GM12892 (cell line): ENCODE data around the gene NDRG2.

ENCODE experiments used
- POLR2A ChIP-seq: IDR thresholded peaks from 2 replicates; pipeline ENCODE4 v1.6.1; 2011; ENCODE audit warnings: low read depth, low read length, control low read depth
- POLR2AphosphoS5 ChIP-seq: IDR thresholded peaks from 2 replicates; pipeline ENCODE4 v1.6.1; 2011; ENCODE audit warnings: low read depth, low read length, control low read depth
- TAF1 ChIP-seq: IDR thresholded peaks from 2 replicates; pipeline ENCODE4 v1.6.1; 2011; ENCODE audit warnings: low read depth, mild to moderate bottlenecking, control low read depth, low read length, borderline replicate concordance

DNA sequence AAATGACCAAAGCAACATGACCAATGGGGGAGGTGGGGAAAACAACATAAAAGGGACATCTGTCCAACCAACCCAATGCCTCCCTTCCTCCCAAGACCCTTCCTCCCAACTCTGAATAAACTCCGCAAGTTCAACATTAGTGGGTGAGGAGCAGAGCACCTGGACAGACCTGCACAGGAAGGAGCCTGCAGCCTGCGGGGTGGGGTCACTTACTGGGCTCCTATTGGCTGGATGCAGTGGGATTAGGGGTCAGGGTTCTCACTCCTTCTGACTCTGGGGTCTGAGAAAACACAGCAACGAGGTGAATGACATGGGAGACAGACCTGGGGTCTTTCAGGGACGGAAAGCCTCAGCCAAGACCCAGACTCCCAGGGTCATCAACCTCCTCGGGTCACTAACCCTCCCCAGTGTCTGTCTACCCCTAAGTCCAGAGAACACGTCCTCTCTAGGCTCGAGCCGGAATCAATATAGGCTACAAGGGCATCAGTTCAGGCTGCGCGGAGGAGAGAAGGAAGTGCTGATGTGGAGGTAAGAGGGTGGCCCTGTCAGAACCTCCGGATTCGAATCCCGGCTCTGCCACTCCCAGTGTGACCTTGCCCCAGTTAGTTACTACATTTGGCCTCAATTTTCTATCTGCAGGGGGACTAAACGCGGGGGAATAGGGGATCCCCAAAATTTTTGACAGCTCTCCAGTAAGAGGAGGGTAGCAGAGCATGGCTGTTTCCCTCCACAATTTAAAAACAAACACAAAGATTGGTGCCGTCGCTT lies 860 bp downstream of the NDRG2 start:
- TF ChIP-seq POLR2A (no peak), TAF1 (no peak), POLR2AphosphoS5 (no peak)
